Prostate gland (tissue), 2 donors: ENCODE measurements around the gene SMIM44. TPM values are rescaled to one million over a fixed set of nuclear protein-coding genes. Genes with fewer than 3 reads are reported as not detected.

ENCODE experiments used
- DNase-seq: peaks from one replicate; pipeline ENCODE4 v3.0.0-alpha.2; 2019; ENCODE audit warnings: low spot score
- H3K27ac ChIP-seq, 2 donors: fragments of 200-600 bp; sonication (generic); 2 replicates each; pipeline ENCODE4 v1.5.1; 2017 to 2019
- H3K27me3 ChIP-seq: fragments of 200-600 bp; sonication (generic); replicated peaks from 2 replicates; pipeline ENCODE4 v1.5.1; 2019; ENCODE audit not compliant: insufficient read depth
- H3K36me3 ChIP-seq, 2 donors: fragments of 200-600 bp; sonication (generic); 1 replicate in 1 of 2; 2 replicates in 1 of 2; pipeline versions ENCODE4 v1.5.1 to v1.8.1; 2017 to 2019
- H3K4me1 ChIP-seq: fragments of 200-600 bp; sonication (generic); replicated peaks from 2 replicates; pipeline ENCODE4 v1.5.1; 2019
- H3K4me3 ChIP-seq, 2 donors: fragments of 200-600 bp; sonication (generic); 2 replicates each; pipeline ENCODE4 v1.5.1; 2017 to 2019
- H3K9me3 ChIP-seq: fragments of 200-600 bp; sonication (generic); 2 replicates; pipeline ENCODE4 v1.5.1; 2017
- CTCF ChIP-seq, 4 experiments: fragments of 200-600 bp in 2 of 4; fragments of 450-650 bp in 2 of 4; sonication (generic) in 2 of 4; IDR thresholded peaks; 1 replicate in 3 of 4; 2 replicates in 1 of 4; pipeline ENCODE4 v1.5.1; 2016 to 2019; ENCODE audit warnings: antibody characterized with exemption in 4 of 4, mild to moderate bottlenecking in 2 of 4, moderate library complexity in 2 of 4
- POLR2A ChIP-seq: fragments of 450-650 bp; IDR thresholded peaks from one replicate; pipeline ENCODE4 v1.6.1; 2016; ENCODE audit warnings: antibody characterized with exemption, mild to moderate bottlenecking
- POLR2AphosphoS5 ChIP-seq: sonication (generic); formaldehyde crosslinking; IDR thresholded peaks from one replicate; pipeline ENCODE4 v1.6.1; 2017; ENCODE audit warnings: antibody characterized with exemption
- WGBS: methylation state at CpG from one replicate; pipeline ENCODE4 v1.1.5; 2018; 5-methylcytosine and 5-hydroxymethylcytosine counted together
- intact Hi-C: fragments of 100-400 bp; cut with DNase I; formaldehyde crosslinking; loops from one replicate; pipeline ENCODE4 v1.14.2; 2022
- total RNA-seq, 2 donors: library from RNA; depleted of rRNA; stranded (reverse); fragments of >200 nt; gene quantifications; one replicate each; pipeline ENCODE4 v1.1.0, GENCODE V29; 2016

Gene SMIM44
- total RNA-seq, 2 donors from 2014 or later = 1.7 TPM; not detected in 1

GRCh38 chr19:3505598-3506383, 22.6 kb upstream of the SMIM44 start, which contains the start of gene FZR1:
Gene FZR1, plus strand, starts transcription at chr19:3506311. Its CDS starts 16,679 bp downstream, at chr19:3522990.
- Histone ChIP-seq H3K9me3 (no peaks in the 10 kb centered on the region), H3K36me3 (no peaks in the 10 kb centered on the region), H3K4me3 (peak within 1 kb of the TSS; percentile 76 to 98), H3K4me1 (no peaks in the 10 kb centered on the region), H3K27me3 (no peaks in the 10 kb centered on the region), H3K27ac (peak within 1 kb of the TSS; percentile 74)
- under 1% methylated on average over 73 of the region's 79 CpGs for WGBS
- peak; percentile 98 for DNase-seq
- TF ChIP-seq CTCF (IDR thresholded peaks at IDR 0.05) = peak in 2 of 4 experiments; percentile 6 to 12
- peak; percentile 72 for TF ChIP-seq POLR2A
- peak; percentile 99 for TF ChIP-seq POLR2AphosphoS5
- intact Hi-C loops = loop anchor here (10.0 kb wide), 1 partner anchor 69 kb away; the partner anchor contains the start of gene HMG20B

- WGBS = 83% methylated on average over 5 of the region's 5 CpGs
- Histone ChIP-seq H3K9me3 (no peaks in the 10 kb centered on the region), H3K27me3 (no peaks in the 10 kb centered on the region), H3K4me1 (no peaks in the 10 kb centered on the region), H3K4me3 (no peak overlapping the region), H3K27ac (no peak overlapping the region), H3K36me3 (no peaks in the 10 kb centered on the region)
- TF ChIP-seq POLR2AphosphoS5 (no peak), CTCF (IDR thresholded peaks at IDR 0.05) (no peak), POLR2A (no peak)
- DNase-seq = no peak
- intact Hi-C loops = loop anchor here (10.0 kb wide), 1 partner anchor 70 kb away; the partner anchor contains the start of gene HMG20B
These were observed 21.5 kb upstream of the SMIM44 start for GRCh38 chr19:3504735-3505134.

GRCh38 chr19:3503036-3503572, 19.9 kb upstream of the SMIM44 start:
- Histone ChIP-seq H3K9me3 (no peaks in the 10 kb centered on the region), H3K27me3 (no peaks in the 10 kb centered on the region), H3K4me3 (no peak overlapping the region), H3K4me1 (peaks cover 5% of the 10 kb centered on the region), H3K36me3 (no peaks in the 10 kb centered on the region), H3K27ac (no peak overlapping the region)
- 84% methylated on average over 13 of the region's 13 CpGs for WGBS
- TF ChIP-seq POLR2A (no peak), POLR2AphosphoS5 (no peak), CTCF (IDR thresholded peaks at IDR 0.05) (no peak)
- no peak for DNase-seq
- intact Hi-C loops = loop anchor here (10.0 kb wide), 1 partner anchor 72 kb away; the partner anchor contains the start of gene HMG20B

GRCh38 chr19:3501780-3502179, 18.5 kb upstream of the SMIM44 start:
- intact Hi-C loops = loop anchor here (10.0 kb wide), 1 partner anchor 73 kb away; the partner anchor contains the start of gene HMG20B
- no peaks in the 10 kb centered on the region for H3K36me3 ChIP-seq
- no peak overlapping the region for H3K4me3 ChIP-seq
- no peaks in the 10 kb centered on the region for H3K9me3 ChIP-seq
- TF ChIP-seq POLR2A (no peak), CTCF (IDR thresholded peaks at IDR 0.05) (no peak), POLR2AphosphoS5 (no peak)
- H3K4me1 ChIP-seq = peaks cover 5% of the 10 kb centered on the region
- DNase-seq = no peak
- H3K27ac ChIP-seq = no peak overlapping the region
- H3K27me3 ChIP-seq = no peaks in the 10 kb centered on the region
- WGBS = 89% methylated on average over 3 of the region's 3 CpGs
